HepG2 (cell line): ENCODE measurements around the gene EFNA2. TPM values are rescaled to one million over a fixed set of nuclear protein-coding genes. Genes with fewer than 3 reads are reported as not detected.

ENCODE experiments used
- ADNP ChIP-seq: sonication (generic); formaldehyde crosslinking; IDR thresholded peaks from 2 replicates; pipeline ENCODE4 v1.4.0; 2020; ENCODE audit warnings: missing genetic modification reagents
- ATM ChIP-seq: fragments of 450-650 bp; IDR thresholded peaks from 2 replicates; pipeline ENCODE4 v1.7.1; 2017; ENCODE audit warnings: mild to moderate bottlenecking, borderline replicate concordance
- CBX1 ChIP-seq: IDR thresholded peaks from one replicate; pipeline ENCODE4 v1.6.1; 2016; ENCODE audit warnings: antibody characterized with exemption, low read depth
- CCAR2 ChIP-seq: fragments of 200-400 bp; formaldehyde crosslinking; optimal IDR thresholded peaks from 2 replicates; pipeline ENCODE3; 2018; ENCODE audit warnings: low read depth, mild to moderate bottlenecking, low read length, moderate library complexity
- DPF2 ChIP-seq: sonication (generic); formaldehyde crosslinking; IDR thresholded peaks from 2 replicates; pipeline ENCODE4 v1.4.0; 2020; ENCODE audit warnings: mild to moderate bottlenecking, low read depth, missing genetic modification reagents, borderline replicate concordance
- GLI4 ChIP-seq: sonication (generic); formaldehyde crosslinking; IDR thresholded peaks from 2 replicates; pipeline ENCODE4 v1.5.1; 2020; ENCODE audit warnings: missing genetic modification reagents, mild to moderate bottlenecking, moderate library complexity, borderline replicate concordance
- GZF1 ChIP-seq: sonication (generic); formaldehyde crosslinking; IDR thresholded peaks from 2 replicates; pipeline ENCODE4 v1.5.1; 2020; ENCODE audit warnings: mild to moderate bottlenecking, missing genetic modification reagents
- MXI1 ChIP-seq: IDR thresholded peaks from 3 replicates; pipeline ENCODE4 v1.6.1; 2012; ENCODE audit warnings: low read depth, low read length, inconsistent platforms, borderline replicate concordance
- MYC ChIP-seq: sonication (generic); formaldehyde crosslinking; IDR thresholded peaks from 2 replicates; pipeline ENCODE4 v1.9.0; 2021; ENCODE audit warnings: missing genetic modification reagents, borderline replicate concordance
- NR3C1 ChIP-seq: sonication (generic); formaldehyde crosslinking; IDR thresholded peaks from 2 replicates; pipeline ENCODE4 v1.4.0; 2020; ENCODE audit warnings: missing genetic modification reagents
- PAF1 ChIP-seq: IDR thresholded peaks from 2 replicates; pipeline ENCODE4 v1.6.1; 2016; ENCODE audit warnings: missing genetic modification reagents, missing compliant biosample characterization
- PITX1 ChIP-seq: sonication (generic); formaldehyde crosslinking; IDR thresholded peaks from 2 replicates; pipeline ENCODE4 v1.5.1; 2020; ENCODE audit warnings: mild to moderate bottlenecking, missing genetic modification reagents
- PRMT3 ChIP-seq: sonication (generic); formaldehyde crosslinking; IDR thresholded peaks from 2 replicates; pipeline ENCODE4 v1.8.1; 2022; ENCODE audit warnings: low read depth, mild to moderate bottlenecking, moderate library complexity, missing genetic modification reagents, borderline replicate concordance
- SRY ChIP-seq: sonication (generic); formaldehyde crosslinking; IDR thresholded peaks from 2 replicates; pipeline ENCODE4 v1.8.0; 2022; ENCODE audit warnings: mild to moderate bottlenecking, missing genetic modification reagents
- ZFAT ChIP-seq: sonication (generic); formaldehyde crosslinking; conservative IDR thresholded peaks from 2 replicates; pipeline ENCODE4 v1.8.1; 2023; ENCODE audit warnings: missing genetic modification reagents, inconsistent platforms
- ZNF263 ChIP-seq: sonication (generic); formaldehyde crosslinking; IDR thresholded peaks from 2 replicates; pipeline ENCODE4 v1.4.0; 2020; ENCODE audit warnings: missing genetic modification reagents
- ZNF335 ChIP-seq: sonication (generic); formaldehyde crosslinking; IDR thresholded peaks from 2 replicates; pipeline ENCODE4 v1.4.0; 2020; ENCODE audit warnings: missing genetic modification reagents
- ZNF350 ChIP-seq: sonication (generic); formaldehyde crosslinking; IDR thresholded peaks from 2 replicates; pipeline ENCODE4 v1.4.0; 2020; ENCODE audit warnings: mild to moderate bottlenecking, low read depth, missing genetic modification reagents, borderline replicate concordance
- ZNF354B ChIP-seq: sonication (generic); formaldehyde crosslinking; IDR thresholded peaks from 2 replicates; pipeline ENCODE4 v1.8.0; 2022; ENCODE audit warnings: mild to moderate bottlenecking, missing genetic modification reagents
- ZNF614 ChIP-seq: IDR thresholded peaks from 2 replicates; pipeline ENCODE4 v1.6.1; 2018; ENCODE audit warnings: missing biosample characterization, missing genetic modification reagents, inconsistent platforms, borderline replicate concordance
- ZNF713 ChIP-seq: sonication (generic); formaldehyde crosslinking; IDR thresholded peaks from 2 replicates; pipeline ENCODE4 v1.4.0; 2020; ENCODE audit warnings: mild to moderate bottlenecking, missing genetic modification reagents
- ZNF747 ChIP-seq: sonication (generic); formaldehyde crosslinking; IDR thresholded peaks from 2 replicates; pipeline ENCODE4 v1.8.1; 2023; ENCODE audit warnings: missing genetic modification reagents, mild to moderate bottlenecking, borderline replicate concordance
- ZSCAN25 ChIP-seq: sonication (generic); formaldehyde crosslinking; IDR thresholded peaks from 2 replicates; pipeline ENCODE4 v1.8.0; 2022; ENCODE audit warnings: mild to moderate bottlenecking, missing genetic modification reagents
- polyA plus RNA-seq, 8 experiments: library from polyadenylated mRNA; depleted of rRNA in 3 of 8; stranded (reverse) in 7 of 8; unstranded in 1 of 8; fragments of >200 nt; fragmentation: Illumina TruSeq in 4 of 8; extraction: Trizol in 4 of 8; gene quantifications; 2 replicates each; pipeline versions ENCODE4 v1.2.1 to v1.2.3, GENCODE V29; 2011 to 2016; ENCODE audit warnings: low read depth in 4 of 8, missing spikeins in 1 of 8, mixed read lengths in 1 of 8; ENCODE audit not compliant: insufficient read depth in 1 of 8
- total RNA-seq, 5 experiments: library from RNA; depleted of rRNA; stranded (reverse); fragments of >200 nt; fragmentation: Illumina TruSeq; extraction: Trizol; gene quantifications; 2 replicates each; pipeline ENCODE4 v1.2.3, GENCODE V29; 2016; ENCODE audit warnings: low read depth in 1 of 5
- TF ChIP-seq, protein P1 (sequence below): sonication (generic); formaldehyde crosslinking; IDR thresholded peaks from 2 replicates; pipeline ENCODE4 v1.8.1; 2023; ENCODE audit warnings: mild to moderate bottlenecking, inconsistent platforms, moderate library complexity, missing genetic modification reagents, borderline replicate concordance
- TF ChIP-seq, protein P2 (sequence below): sonication (generic); formaldehyde crosslinking; IDR thresholded peaks from 2 replicates; pipeline ENCODE4 v1.4.0; 2020; ENCODE audit warnings: missing genetic modification reagents, mild to moderate bottlenecking, borderline replicate concordance

Gene EFNA2
- total and polyA plus RNA-seq, 2 of the 13 experiments (the other 11 are each of a cell fraction or from before 2014, with no cell fraction given): 6.0 to 9.9 TPM

DNA sequence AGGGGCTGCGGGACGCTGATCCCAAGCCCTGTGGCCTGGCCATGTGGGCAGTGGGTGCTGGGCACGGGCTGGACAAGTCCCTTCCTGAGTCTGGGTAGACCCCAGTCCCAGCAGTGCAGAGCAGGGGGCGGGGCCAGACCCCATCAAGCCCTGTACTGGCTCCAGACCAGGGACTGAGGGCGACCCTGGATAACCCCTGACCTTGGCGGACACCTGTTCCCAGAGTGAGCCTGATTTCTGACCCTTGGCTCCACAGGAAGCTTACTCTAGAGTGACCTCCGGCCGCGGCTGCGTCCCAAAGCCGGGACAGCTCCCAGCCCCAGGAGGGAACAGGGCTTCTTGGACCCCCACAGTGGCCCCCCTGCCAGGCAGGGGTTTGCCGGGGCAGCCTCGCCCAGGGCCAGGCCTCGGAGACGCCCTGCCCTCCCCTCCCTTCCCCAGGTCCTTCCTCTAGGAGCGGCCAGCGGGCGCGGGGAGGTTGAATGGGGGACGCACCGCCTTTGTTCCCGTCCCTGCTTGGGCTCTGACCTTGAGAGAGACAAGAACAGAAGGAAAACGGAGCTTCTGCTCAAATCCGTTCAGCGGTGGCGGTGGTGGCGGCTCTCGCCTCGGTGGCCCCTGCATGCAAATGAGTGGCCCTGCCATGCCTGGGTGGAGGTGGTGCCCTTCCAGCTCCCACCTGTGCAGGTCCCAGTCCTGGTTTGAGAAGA lies 2.3 kb upstream of the EFNA2 start (continued):
- TF ChIP-seq ZSCAN25 (CRISPR knock-in tag): peak; percentile 62
- TF ChIP-seq ZNF335 (CRISPR knock-in tag): no peak
- no peak for TF ChIP-seq NR3C1 (CRISPR knock-in tag)
- no peak; the same call in 1 of the 2 replicates for TF ChIP-seq ZNF263
- 0 out of 3 replicates have a peak, but pooled peaks have one; percentile 9 for TF ChIP-seq MXI1
- 0 out of 2 replicates have a peak, but pooled peaks have one; percentile 51 for TF ChIP-seq ZNF713 (CRISPR knock-in tag)
- TF ChIP-seq PRMT3 (CRISPR knock-in tag): no peak
- no peak for TF ChIP-seq ATM
- TF ChIP-seq ZNF350 (CRISPR knock-in tag): peak; percentile 42; the same call in 1 of the 2 replicates
- TF ChIP-seq, protein P1, sequence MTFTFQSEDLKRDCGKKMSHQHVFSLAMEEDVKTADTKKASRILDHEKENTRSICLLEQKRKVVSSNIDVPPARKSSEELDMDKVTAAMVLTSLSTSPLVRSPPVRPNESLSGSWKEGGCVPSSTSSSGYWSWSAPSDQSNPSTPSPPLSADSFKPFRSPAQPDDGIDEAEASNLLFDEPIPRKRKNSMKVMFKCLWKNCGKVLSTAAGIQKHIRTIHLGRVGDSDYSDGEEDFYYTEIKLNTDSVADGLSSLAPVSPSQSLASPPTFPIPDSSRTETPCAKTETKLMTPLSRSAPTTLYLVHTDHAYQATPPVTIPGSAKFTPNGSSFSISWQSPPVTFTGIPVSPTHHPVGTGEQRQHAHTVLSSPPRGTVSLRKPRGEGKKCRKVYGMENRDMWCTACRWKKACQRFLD (CRISPR knock-in tag): no peak
- 0 out of 2 replicates have a peak, but pooled peaks have one; percentile 38 for TF ChIP-seq ZNF747 (CRISPR knock-in tag)
- TF ChIP-seq, protein P2, sequence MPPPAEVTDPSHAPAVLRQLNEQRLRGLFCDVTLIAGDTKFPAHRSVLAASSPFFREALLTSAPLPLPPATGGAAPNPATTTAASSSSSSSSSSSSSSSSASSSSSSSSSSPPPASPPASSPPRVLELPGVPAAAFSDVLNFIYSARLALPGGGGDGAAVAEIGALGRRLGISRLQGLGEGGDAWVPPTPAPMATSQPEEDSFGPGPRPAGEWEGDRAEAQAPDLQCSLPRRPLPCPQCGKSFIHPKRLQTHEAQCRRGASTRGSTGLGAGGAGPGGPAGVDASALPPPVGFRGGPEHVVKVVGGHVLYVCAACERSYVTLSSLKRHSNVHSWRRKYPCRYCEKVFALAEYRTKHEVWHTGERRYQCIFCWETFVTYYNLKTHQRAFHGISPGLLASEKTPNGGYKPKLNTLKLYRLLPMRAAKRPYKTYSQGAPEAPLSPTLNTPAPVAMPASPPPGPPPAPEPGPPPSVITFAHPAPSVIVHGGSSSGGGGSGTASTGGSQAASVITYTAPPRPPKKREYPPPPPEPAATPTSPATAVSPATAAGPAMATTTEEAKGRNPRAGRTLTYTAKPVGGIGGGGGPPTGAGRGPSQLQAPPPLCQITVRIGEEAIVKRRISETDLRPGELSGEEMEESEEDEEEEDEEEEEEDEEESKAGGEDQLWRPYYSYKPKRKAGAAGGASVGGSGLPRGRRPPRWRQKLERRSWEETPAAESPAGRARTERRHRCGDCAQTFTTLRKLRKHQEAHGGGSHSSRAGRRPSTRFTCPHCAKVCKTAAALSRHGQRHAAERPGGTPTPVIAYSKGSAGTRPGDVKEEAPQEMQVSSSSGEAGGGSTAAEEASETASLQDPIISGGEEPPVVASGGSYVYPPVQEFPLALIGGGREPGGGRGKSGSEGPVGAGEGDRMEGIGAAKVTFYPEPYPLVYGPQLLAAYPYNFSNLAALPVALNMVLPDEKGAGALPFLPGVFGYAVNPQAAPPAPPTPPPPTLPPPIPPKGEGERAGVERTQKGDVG (CRISPR knock-in tag): peak; percentile 38; the same call in 1 of the 2 replicates
- TF ChIP-seq CCAR2: no peak
- no peak for TF ChIP-seq GLI4
- TF ChIP-seq ADNP (CRISPR knock-in tag): no peak
- TF ChIP-seq PITX1 (CRISPR knock-in tag): peak; percentile 76; the same call in 1 of the 2 replicates
- no peak for TF ChIP-seq PAF1
- peak; percentile 48; the same call in 1 of the 2 replicates for TF ChIP-seq MYC (CRISPR knock-in tag)
- no peak for TF ChIP-seq CBX1
- TF ChIP-seq GZF1 (CRISPR knock-in tag): 0 out of 2 replicates have a peak, but pooled peaks have one; percentile 45
- no peak for TF ChIP-seq ZNF614 (CRISPR knock-in tag)
- TF ChIP-seq ZFAT: no peak
- no peak for TF ChIP-seq DPF2 (CRISPR knock-in tag)
- no peak for TF ChIP-seq ZNF354B
- TF ChIP-seq SRY (CRISPR knock-in tag): no peak; the same call in 1 of the 2 replicates
